Daoy (cell line): ENCODE data around the gene HDGFL1. TPM values are rescaled to one million over a fixed set of nuclear protein-coding genes. Genes with fewer than 3 reads are reported as not detected.

ENCODE experiments used
- DNase-seq: peaks from one replicate; pipeline ENCODE4 v3.0.0-alpha.2; 2015; ENCODE audit warnings: low read depth
- total RNA-seq: library from RNA; depleted of rRNA; stranded (reverse); fragments of >200 nt; shearing (Covaris generic); gene quantifications from 2 replicates; pipeline ENCODE4 v1.2.3, GENCODE V29; 2014

The HDGFL1 gene
- total RNA-seq, 1 experiment from 2014 or later = not detected

DNA sequence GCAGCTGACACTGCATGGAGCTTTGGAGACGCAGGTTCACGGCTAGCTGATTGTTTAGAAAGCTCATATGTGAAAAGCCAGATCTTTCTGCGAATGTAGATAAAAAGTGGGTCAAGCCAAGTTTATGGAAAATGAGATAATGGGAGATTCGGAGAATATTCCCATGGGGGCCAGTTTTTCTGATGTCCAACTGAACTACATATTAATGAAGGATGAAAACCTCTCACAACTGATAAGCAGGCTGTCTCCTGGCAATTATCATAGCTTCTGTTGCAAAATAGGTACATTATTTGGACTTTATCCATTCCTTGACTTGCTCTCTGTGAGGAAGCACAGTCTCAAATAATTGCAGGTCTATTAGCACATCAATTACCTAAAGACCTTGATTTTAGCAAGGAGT is 21.1 kb downstream of the HDGFL1 start:
- DNase-seq = no peak

DNA sequence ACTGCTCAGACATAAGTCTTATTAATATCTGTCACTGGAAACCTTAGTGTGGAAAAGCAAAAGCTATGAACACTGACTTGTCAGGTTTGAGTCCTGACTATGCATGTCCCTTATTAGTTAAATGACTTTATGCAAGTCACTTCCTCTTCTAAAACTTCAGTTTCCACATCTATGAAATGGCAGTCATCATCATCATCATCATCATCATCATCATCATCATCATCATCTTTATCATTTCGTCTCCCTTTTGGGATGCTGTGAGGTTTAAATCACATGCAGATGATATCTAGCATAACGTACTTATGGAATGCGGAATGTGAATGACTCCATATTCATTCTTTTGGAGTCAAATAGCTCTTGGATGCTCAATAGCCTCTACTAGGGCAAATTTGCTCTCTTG is 24.5 kb downstream of the HDGFL1 start:
- no peak for DNase-seq

GRCh38 chr6:22596011-22596410 is 26.6 kb downstream of the HDGFL1 start:
- peak; percentile 34 for DNase-seq

- DNase-seq = peak; percentile 42
Measured at GRCh38 chr6:22598339-22598738, 29.0 kb downstream of the HDGFL1 start.

GRCh38 chr6:22600059-22600458 is 30.7 kb downstream of the HDGFL1 start:
- no peak for DNase-seq

GRCh38 chr6:22601984-22602383 is 32.6 kb downstream of the HDGFL1 start:
- DNase-seq = no peak

DNA sequence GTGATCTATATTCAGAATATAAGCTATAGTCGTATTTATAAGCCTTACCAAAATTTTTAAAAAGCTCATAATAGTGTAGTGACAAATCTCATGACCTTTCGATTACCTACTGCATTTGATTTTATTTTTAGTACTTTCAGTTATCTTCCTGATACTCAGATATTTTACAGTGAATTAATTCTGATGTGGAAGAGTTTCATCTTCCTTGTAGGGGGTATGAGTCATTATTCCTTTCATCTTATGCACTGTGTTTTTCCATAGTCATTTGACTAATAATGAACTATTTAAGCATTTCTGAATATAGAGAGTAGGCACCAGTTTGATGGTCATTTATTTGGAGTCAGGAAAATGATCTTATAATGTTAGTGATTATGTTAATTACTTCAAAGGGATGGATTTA is 36.4 kb downstream of the HDGFL1 start:
- no peak for DNase-seq

DNA sequence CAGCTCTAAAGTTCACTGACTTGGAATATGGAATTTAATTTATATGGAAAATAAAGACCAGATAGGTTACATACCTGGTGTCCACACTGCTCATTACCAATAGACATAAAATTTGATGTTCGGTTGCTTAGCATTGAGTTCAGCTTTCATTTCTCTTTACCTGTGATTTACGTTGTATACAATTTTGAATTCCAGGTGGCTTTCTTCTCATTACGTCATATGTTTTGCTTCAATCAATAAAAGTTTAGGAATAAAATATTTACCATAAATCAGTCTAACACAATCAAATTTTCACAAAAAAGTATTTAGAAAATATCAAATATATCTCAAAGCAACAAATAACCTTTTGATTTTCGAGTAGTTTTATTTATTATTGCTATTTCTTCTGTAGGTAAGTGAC is 40.8 kb downstream of the HDGFL1 start:
- no peak for DNase-seq

- no peak for DNase-seq
Measured at GRCh38 chr6:22612236-22612635, 42.9 kb downstream of the HDGFL1 start.

GRCh38 chr6:22613051-22613450 is 43.7 kb downstream of the HDGFL1 start:
- DNase-seq = no peak

- DNase-seq = peak; percentile 78
Measured at GRCh38 chr6:22613695-22614094, 44.3 kb downstream of the HDGFL1 start.

DNA sequence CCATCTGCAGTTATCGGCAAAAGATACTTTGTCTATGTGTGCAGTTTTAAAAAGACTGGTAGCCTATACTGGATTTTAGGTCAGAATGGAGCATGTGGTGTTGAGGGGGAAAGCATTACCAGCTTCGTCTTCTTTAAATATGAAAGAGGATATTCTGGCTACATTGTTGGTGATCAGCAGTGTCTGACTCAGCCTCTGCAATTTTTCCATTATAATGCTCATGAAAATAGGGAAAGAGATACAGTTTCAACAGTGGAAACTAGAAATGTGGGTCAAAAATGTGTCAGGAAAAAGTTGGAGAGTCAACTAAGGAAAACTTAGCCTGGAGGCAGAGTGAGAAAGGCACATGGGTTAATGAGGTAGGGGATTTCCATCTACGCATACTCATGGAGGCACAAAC is 45.2 kb downstream of the HDGFL1 start:
- DNase-seq = no peak

DNA sequence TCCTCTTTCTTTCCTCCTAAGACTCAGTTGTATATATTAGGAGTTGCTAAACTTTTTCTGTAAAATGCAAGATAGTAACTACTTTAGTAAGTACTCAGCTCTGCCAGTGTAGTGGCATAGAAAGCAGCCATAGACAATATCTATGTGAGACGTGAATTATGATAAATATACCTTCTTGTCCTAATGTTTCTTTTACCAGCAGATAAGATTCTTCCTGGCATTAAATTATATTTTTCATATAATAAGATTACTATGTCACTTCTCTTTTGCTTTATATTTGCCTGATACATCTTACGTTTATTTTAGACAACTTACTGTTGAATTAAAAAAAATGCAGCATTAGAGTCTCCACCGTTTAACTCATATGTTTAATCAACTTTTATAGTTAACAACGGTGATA is 51.7 kb downstream of the HDGFL1 start:
- DNase-seq = no peak
